Ureter (tissue), 1 donor: ENCODE results near the gene MPPE1. TPM values are rescaled to one million over a fixed set of nuclear protein-coding genes. Genes with fewer than 3 reads are reported as not detected.
"Not testable (repeated sequence)": the region's sequence is repeated elsewhere in the genome, so short reads cannot be mapped to it uniquely, and the experiment has no call there.

ENCODE experiments used
- DNase-seq: peaks from one replicate; pipeline ENCODE4 v3.0.0-alpha.2; 2020; ENCODE audit warnings: low spot score
- total RNA-seq: library from RNA; stranded (reverse); gene quantifications from one replicate; pipeline ENCODE4 v1.2.4, GENCODE V29; 2023
- donor health status: DM: yes; HTN: yes; CAD: no.

MPPE1 gene
- total RNA-seq, 1 donor from 2014 or later, result 49.2 TPM

- DNase-seq, result no peak
Measured at GRCh38 chr18:11925800-11926481, 17.8 kb upstream of the MPPE1 start.

DNA sequence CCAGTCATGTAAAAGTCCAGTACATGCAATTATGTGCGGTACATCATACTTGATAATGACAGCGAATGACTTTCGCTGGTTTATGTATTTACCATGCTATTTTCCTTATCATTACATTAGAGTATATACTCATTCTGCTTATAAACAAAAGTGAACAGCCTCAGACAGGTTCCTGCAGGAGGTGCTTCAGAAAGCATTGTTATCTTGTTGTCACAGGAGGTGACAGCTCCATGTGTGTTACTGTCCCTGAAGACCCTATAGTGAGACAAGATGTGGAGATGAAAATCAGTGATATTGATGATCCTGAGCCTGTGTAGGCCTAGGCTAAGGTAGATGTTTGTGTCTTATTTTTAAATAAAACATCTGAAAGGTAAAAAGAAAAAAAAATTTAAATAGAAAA, 15.3 kb upstream of the MPPE1 start:
- no peak for DNase-seq

- DNase-seq, result not testable (repeated sequence)
Measured at GRCh38 chr18:11919522-11919921, 11.4 kb upstream of the MPPE1 start.

GRCh38 chr18:11916880-11917279, 8.8 kb upstream of the MPPE1 start:
- not testable (repeated sequence) for DNase-seq

GRCh38 chr18:11909591-11910026, 1.5 kb upstream of the MPPE1 start:
- no peak for DNase-seq

GRCh38 chr18:11909061-11909455, 941 bp upstream of the MPPE1 start:
- no peak for DNase-seq

- no peak for DNase-seq
Measured at GRCh38 chr18:11906926-11907874, 917 bp downstream of the MPPE1 start.

DNA sequence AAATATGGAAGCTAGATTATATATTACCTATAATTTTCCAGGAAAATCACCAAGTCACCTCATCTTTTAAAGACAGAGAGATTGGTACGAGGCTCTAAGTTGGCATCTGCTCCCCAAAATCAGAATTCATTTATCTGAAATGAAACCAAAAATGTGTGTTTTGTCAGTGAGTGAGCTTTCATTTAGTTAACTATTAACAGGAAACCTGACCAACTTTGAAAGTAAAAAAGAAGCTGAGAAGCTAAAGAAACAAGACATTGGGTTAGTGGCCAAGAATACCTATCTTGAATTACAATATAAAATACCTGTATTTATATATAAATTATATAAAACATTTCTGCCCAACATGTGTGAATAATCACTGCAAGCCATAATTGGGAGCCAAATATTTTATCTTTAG, 1.9 kb downstream of the MPPE1 start:
- no peak for DNase-seq

- DNase-seq, result no peak
Measured at GRCh38 chr18:11905613-11906012, 2.5 kb downstream of the MPPE1 start.

GRCh38 chr18:11902522-11903292, 5.4 kb downstream of the MPPE1 start:
- no peak for DNase-seq

- DNase-seq, result no peak
Measured at GRCh38 chr18:11901826-11902438, 6.2 kb downstream of the MPPE1 start.

GRCh38 chr18:11899063-11899462, 9.1 kb downstream of the MPPE1 start:
- no peak for DNase-seq

DNA sequence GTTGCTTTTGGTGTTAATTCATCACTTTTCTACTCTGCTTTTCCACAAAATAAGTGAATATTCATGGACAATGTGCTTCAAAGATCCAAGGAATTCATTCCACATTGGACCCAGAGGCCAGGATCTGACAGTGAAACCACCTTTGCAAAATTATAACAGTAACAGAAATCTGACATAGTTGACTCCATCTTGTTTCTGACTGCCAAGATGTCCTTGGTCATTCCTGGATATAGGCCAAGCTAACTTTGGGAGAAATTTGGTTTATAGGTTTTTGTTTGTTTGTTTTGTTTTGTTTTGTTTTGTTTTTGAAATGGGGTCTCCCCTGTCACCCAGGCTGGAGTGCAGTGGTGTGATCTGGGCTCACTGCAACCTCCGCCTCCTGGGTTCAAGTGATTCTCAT, 10.3 kb downstream of the MPPE1 start:
- no peak for DNase-seq

DNA sequence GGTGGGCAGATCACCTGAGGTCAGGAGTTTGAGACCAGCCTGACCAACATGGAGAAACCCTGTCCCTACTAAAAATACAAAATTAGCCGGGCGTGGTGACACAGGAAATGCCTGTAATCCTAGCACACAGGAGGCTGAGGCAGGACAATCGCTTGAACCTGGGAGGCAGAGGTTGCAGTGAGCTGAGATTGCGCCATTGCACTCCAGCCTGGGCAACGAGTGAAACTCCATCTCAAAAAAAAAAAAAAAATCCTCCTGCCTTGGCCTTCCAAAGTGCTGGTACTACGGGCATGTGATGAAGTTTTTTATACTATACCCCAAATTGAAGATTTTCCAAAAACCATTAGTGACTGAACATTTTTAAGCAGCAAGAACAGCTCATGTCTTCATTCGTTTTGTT, 15.7 kb downstream of the MPPE1 start:
- DNase-seq, result not testable (repeated sequence)

GRCh38 chr18:11891737-11892136, 16.4 kb downstream of the MPPE1 start:
- DNase-seq, result no peak

- DNase-seq, result no peak
Measured at GRCh38 chr18:11889284-11889683, 18.8 kb downstream of the MPPE1 start.

GRCh38 chr18:11888726-11889125, 19.4 kb downstream of the MPPE1 start:
- DNase-seq, result no peak

GRCh38 chr18:11887328-11888128, 20.6 kb downstream of the MPPE1 start:
- no peak for DNase-seq

DNA sequence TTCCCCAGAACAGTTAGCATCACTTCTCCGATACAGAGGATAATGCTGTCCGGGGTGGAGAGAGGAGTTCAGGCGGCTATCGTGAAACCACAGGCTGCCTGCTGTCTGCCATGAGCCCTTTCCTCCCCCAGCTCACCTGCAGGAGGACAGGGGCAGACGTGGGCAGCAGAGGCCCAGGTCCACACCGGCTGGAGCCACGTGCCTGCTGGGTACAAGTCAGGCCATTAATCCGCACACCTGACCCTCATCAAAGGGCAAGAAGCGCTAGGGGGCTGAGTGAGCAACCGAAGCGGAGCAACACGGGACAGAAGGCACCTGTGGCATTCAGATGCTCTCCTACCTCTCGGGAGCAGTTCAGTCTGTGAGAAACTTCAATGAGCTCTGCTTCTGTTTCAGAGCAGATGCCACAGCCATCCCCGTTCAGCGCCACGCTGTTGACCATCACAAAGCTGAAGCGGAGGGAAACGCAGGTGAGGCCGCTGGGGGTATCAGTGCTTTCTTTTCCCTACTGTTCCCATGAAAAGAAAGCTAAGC, 21.5 kb downstream of the MPPE1 start:
- no peak for DNase-seq

GRCh38 chr18:11885278-11885947, 22.7 kb downstream of the MPPE1 start:
- DNase-seq, result no peak
